Measurements from ENCODE around the gene RNF145.

GRCh38 chr5:159199780-159200179 lies 9.6 kb downstream of the RNF145 start:
- no peak for TF ChIP-seq POLR2A (IDR thresholded peaks at IDR 0.05)
- TF ChIP-seq, protein P1, sequence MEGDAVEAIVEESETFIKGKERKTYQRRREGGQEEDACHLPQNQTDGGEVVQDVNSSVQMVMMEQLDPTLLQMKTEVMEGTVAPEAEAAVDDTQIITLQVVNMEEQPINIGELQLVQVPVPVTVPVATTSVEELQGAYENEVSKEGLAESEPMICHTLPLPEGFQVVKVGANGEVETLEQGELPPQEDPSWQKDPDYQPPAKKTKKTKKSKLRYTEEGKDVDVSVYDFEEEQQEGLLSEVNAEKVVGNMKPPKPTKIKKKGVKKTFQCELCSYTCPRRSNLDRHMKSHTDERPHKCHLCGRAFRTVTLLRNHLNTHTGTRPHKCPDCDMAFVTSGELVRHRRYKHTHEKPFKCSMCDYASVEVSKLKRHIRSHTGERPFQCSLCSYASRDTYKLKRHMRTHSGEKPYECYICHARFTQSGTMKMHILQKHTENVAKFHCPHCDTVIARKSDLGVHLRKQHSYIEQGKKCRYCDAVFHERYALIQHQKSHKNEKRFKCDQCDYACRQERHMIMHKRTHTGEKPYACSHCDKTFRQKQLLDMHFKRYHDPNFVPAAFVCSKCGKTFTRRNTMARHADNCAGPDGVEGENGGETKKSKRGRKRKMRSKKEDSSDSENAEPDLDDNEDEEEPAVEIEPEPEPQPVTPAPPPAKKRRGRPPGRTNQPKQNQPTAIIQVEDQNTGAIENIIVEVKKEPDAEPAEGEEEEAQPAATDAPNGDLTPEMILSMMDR (IDR thresholded peaks at IDR 0.05) = no peak

Data from body of pancreas (tissue), 4 donors.